Stimulated activated CD4-positive, alpha-beta T cell treated with anti-CD3 and anti-CD28 coated beads, Interleukin-4, amount 100 ng/mL, for 48 hours (primary cell): Measurements from ENCODE around the gene APOBEC2.
"Not testable (repeated sequence)": the region's sequence is repeated elsewhere in the genome, so short reads cannot be mapped to it uniquely, and the experiment has no call there.

Experiments
- DNase-seq, 2 donors: peaks; one replicate each; pipeline ENCODE4 v3.0.0-alpha.2; 2020; ENCODE audit warnings: low read depth in 2 of 2

Gene APOBEC2

GRCh38 chr6:41053041-41053440, at the start of gene APOBEC2:
TSS of gene APOBEC2 (plus strand) at chr6:41053202. CDS start at chr6:41053348, 146 bp downstream.
- DNase-seq: no peak

- peak; percentile 24 to 44 for DNase-seq
Observed at GRCh38 chr6:41006217-41006616, 46.8 kb upstream of the APOBEC2 start.

- DNase-seq: not testable (repeated sequence)
Observed at GRCh38 chr6:41006980-41007379, 46.0 kb upstream of the APOBEC2 start.

GRCh38 chr6:41008011-41008410, 45.0 kb upstream of the APOBEC2 start:
- DNase-seq: no peak

- DNase-seq: no peak
Observed at GRCh38 chr6:41009669-41010068, 43.3 kb upstream of the APOBEC2 start.

GRCh38 chr6:41011673-41012072, 41.3 kb upstream of the APOBEC2 start:
- no peak for DNase-seq

- no peak for DNase-seq
Observed at GRCh38 chr6:41013466-41014153, 39.4 kb upstream of the APOBEC2 start.

- no peak for DNase-seq
Observed at GRCh38 chr6:41014780-41015179, 38.2 kb upstream of the APOBEC2 start.

GRCh38 chr6:41015860-41016259, 37.1 kb upstream of the APOBEC2 start:
- DNase-seq: not testable (repeated sequence)

- no peak for DNase-seq
Observed at GRCh38 chr6:41017663-41018062, 35.3 kb upstream of the APOBEC2 start.

GRCh38 chr6:41021832-41022231, 31.2 kb upstream of the APOBEC2 start:
- no peak for DNase-seq

GRCh38 chr6:41022294-41022693, 30.7 kb upstream of the APOBEC2 start:
- no peak for DNase-seq

- DNase-seq: no peak
Observed at GRCh38 chr6:41023114-41023513, 29.9 kb upstream of the APOBEC2 start.

- no peak for DNase-seq
Observed at GRCh38 chr6:41025966-41026530, 27.0 kb upstream of the APOBEC2 start.

GRCh38 chr6:41027241-41027640, 25.8 kb upstream of the APOBEC2 start:
- no peak for DNase-seq

GRCh38 chr6:41027799-41028560, 25.0 kb upstream of the APOBEC2 start:
- DNase-seq: peak; percentile 65 to 81

- peak in 1 of 2 donors; percentile 32 for DNase-seq
Observed at GRCh38 chr6:41028561-41029412, 24.2 kb upstream of the APOBEC2 start.

GRCh38 chr6:41032830-41033229, 20.2 kb upstream of the APOBEC2 start:
- DNase-seq: no peak

- no peak for DNase-seq
Observed at GRCh38 chr6:41033776-41034175, 19.2 kb upstream of the APOBEC2 start.

GRCh38 chr6:41036186-41036585, 16.8 kb upstream of the APOBEC2 start:
- no peak for DNase-seq

GRCh38 chr6:41036601-41037000, 16.4 kb upstream of the APOBEC2 start:
- DNase-seq: no peak
